A549 treated with AZD9567 at 1 μM for 4 hours (cell line): Measurements from ENCODE around the gene GBE1. TPM values are rescaled to one million over a fixed set of nuclear protein-coding genes. Genes with fewer than 3 reads are reported as not detected.

Experiments
- total RNA-seq: library from RNA; stranded (reverse); fragments of 200-300 nt; extraction: Qiagen RNA extraction; gene quantifications from 5 replicates; pipeline ENCODE4 v1.2.3, GENCODE V29; 2022; ENCODE audit not compliant: insufficient read depth

Gene GBE1
- total RNA-seq, result 23.0 to 33.2 TPM (median 25.4 TPM) in 5 replicates

GRCh38 chr3:81760924-81761903, at the start of gene GBE1:
TSS of gene GBE1 (minus strand) at chr3:81761645. CDS start at chr3:81761517, 128 bp downstream.

